G401.6 (cell line): ENCODE results near the gene FRAS1.
"Not testable (repeated sequence)": the region's sequence is repeated elsewhere in the genome, so short reads cannot be mapped to it uniquely, and the experiment has no call there.

Experiments used
- FAIRE-seq: peaks from 2 replicates; lab custom pipeline; 2012; peaks lifted over from hg19 to GRCh38; lab: Jason Lieb, UNC

FRAS1 gene

GRCh38 chr4:78057600-78058550, 752 bp downstream of the FRAS1 start:
- no peak for FAIRE-seq

DNA sequence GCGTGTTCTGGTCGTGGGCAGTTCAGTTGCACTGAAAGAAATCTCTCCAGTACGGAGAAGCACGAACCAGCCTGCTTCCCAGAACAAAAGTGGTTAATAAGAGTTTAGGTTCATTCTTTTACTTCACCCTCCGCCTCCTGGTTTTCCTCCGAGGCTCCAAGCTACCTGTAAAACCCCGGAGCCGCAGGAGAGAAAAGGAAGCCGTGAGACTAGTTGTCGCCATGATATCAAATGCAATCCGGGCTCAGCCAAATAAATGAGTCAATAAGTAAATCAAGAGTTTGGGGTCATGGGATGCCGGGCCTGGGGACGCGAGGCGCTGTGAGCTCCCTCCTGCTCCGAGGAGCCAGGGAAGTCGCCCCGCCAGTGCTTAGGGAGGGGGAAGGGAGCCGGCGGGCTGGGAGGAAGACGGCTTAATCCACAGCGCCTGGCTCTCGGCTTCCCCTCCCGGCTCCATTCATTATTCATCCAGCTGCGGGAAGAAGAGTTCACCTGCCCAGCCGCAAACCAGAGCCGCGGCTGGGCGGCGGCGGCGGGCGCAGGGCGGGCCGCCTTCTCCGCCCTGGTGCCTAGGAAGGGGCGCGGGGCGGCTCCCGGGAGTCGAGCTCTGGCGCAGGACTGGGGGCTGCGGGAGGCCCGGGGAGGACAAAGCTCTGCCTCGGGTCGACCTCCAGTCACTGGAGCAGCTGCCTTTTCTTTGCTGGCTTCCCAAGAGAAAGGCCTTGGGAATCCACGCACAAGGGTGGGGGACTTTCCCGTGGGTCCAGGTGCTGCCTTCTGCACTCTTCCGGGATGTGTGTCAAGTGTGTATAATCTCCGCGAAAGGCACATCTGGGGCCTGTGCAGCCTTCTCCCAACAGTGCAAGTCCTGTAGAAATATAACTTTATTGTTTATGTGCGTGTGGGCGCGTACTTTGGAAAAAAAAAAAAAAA, 1.7 kb downstream of the FRAS1 start:
- FAIRE-seq: no peak

DNA sequence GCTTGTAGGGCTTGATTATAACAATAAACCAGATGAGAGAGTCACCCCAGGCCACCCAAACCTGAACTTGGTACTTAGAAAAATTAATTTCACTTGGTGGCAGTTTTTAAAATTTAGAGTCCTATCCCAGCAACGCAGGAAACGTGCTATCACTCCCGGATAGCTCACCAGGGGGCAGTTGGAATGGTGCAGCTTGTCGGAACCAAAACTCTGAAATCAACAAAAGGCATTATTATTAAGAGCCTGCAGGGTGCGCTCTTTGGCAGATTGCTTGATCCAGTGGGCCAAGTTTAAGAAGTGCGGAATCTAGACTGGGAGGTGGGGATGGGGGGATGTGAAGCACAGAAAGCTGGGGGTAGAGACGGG, 2.4 kb downstream of the FRAS1 start:
- FAIRE-seq: no peak

DNA sequence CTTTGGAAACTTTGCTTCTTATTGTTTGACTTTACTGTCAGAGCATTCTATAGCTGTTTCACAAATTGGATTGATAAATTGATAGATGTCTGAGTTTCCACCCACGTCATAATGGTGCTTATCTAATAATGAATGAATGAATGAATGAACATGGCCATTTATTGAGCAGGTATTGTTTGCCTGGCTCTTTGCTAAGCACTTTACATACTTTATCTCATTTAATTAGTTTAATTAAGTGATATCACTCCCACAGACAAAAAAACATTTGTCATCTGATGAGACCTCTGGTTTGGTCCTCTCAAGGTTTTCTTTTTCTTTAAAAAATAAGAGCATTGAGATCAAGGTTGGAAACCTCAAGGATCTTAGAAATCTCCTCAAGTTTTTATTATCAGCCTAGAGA, 2.8 kb downstream of the FRAS1 start:
- no peak for FAIRE-seq

DNA sequence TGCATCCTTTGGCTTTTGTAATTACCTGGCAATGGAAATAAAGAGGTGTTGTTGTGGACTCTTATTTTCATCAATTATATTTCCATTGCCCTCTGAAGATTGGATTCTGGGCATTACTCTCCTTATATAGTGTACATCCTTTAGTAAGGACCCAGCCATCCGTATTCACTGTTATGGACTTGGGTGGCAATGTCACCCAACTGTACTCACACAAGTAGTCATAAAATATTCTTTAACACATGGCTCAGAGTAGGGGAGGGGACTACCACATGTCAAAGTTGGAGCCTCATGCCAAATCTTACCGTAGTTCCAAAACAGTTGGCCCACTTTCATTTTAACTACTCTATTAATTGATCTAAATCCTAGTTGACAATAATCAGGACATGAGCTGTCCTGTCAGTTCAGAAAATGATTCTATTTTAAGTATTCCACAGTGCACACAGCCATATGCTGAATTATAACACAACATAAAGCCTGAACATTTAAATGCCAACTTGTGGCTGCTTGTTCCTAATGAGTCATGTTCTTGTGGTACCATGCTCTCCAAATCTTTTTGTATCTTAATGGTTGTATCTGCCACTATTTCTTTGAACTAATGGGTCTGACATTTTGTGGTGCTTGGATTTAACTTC, 4.9 kb downstream of the FRAS1 start:
- FAIRE-seq: no peak

GRCh38 chr4:78065508-78066192, 8.5 kb downstream of the FRAS1 start:
- FAIRE-seq: no peak

GRCh38 chr4:78068481-78068880, 11.4 kb downstream of the FRAS1 start:
- no peak for FAIRE-seq

DNA sequence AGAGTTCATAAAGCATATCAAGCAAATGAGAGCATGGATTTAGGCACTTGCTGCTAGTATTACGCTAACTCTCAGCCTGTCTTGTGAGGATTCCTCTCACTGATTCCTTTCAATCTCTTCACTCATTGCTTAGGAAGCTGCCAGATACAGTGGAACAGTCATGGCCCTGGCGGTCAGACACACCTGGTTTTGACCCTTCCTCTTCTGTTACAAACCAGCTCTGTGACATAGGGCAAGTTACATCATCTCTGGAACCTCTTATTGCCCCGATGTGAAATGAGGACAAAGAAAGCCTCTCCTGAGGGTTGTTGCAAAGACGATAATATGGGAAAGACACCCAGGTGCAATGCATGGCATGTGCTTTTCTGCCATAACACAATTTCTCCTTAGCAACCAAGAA, 12.2 kb downstream of the FRAS1 start:
- FAIRE-seq: no peak

GRCh38 chr4:78069859-78070258, 12.7 kb downstream of the FRAS1 start:
- FAIRE-seq: no peak

- FAIRE-seq: no peak
Observed at GRCh38 chr4:78070731-78071282, 13.7 kb downstream of the FRAS1 start.

GRCh38 chr4:78074759-78075158, 17.6 kb downstream of the FRAS1 start:
- no peak for FAIRE-seq

GRCh38 chr4:78075986-78076385, 18.9 kb downstream of the FRAS1 start:
- FAIRE-seq: no peak

DNA sequence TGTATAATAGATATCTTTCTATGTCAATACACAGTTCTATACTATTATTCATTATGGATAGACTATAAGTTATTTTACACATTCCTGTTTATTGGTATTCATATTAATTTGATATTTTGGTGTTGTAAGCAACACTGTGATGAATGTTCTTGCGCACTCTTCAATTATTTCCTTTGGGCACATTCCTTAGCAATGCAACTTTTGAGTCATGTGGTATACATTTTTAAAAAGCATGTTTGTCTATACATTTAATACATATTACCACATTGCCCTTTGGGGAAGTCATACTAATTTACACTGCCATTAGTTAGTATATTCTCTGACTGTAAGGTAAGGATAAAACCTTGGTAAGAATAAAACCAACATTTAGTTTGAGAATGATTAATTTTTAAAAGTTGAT, 21.0 kb downstream of the FRAS1 start:
- FAIRE-seq: no peak

GRCh38 chr4:78079726-78080430, 22.8 kb downstream of the FRAS1 start:
- FAIRE-seq: no peak

DNA sequence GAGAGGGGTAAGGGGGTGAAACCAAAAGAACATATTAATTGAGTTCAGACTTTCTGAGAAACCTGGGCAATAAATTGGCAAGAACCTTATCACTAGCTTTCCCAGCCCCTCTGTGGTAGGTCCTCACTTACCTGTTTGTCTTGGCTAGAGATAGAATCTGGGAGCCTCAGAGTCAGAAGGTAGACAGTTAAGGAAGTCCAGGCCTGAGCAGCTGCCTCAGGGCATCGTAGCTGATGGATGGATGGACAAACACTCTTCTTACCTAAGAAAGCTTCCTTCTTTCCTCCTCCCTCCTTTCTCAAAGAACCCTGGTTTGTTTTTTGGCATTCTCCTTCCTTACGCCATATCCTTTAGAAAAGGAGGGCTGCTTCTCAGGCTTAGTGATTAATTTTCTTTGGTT, 24.4 kb downstream of the FRAS1 start:
- FAIRE-seq: no peak

DNA sequence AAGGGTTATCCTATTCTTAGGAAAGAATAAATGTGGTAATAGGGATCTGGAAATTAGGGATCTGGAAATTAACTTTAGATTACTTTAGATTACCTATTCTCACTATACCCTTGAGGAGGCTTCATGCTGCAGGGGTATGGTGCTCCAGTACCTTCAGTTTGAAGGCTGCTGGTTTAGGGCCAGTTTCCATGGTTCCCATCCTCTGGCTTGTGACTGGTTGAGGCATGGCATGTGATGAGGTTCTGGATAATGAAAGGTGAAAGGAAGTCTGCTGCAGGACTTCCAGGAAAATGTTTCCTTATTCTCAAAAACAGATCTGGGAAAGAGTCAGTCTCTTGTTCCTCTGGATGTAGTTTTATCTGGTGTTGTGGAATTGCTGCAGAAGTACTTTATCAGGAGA, 25.9 kb downstream of the FRAS1 start:
- no peak for FAIRE-seq

DNA sequence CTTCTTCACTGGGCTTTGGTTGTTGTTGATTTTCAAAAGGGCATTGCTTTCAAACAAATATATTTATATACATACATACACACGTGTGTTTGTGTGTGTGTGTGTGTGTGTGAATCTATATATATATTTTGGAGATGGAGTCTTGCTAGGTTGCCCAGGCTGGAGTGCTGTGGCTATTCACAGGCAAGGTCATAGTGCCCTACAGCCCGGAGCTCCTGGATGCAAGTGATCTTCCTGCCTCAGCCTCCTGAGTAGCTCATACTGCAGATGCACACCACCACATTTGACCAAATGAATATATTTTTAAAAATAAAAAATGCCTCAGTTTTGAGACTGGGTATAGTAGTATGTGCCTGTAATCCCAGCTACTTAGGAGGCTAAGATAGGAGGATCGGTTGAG, 34.4 kb downstream of the FRAS1 start:
- no peak for FAIRE-seq

GRCh38 chr4:78092350-78092749, 35.2 kb downstream of the FRAS1 start:
- not testable (repeated sequence) for FAIRE-seq

- no peak for FAIRE-seq
Observed at GRCh38 chr4:78092850-78093249, 35.7 kb downstream of the FRAS1 start.

GRCh38 chr4:78095081-78095480, 38.0 kb downstream of the FRAS1 start:
- no peak for FAIRE-seq

GRCh38 chr4:78099058-78099457, 41.9 kb downstream of the FRAS1 start:
- no peak for FAIRE-seq
